H9 (cell line): ENCODE data around the gene PTPRR. TPM values are rescaled to one million over a fixed set of nuclear protein-coding genes. Genes with fewer than 3 reads are reported as not detected.

ENCODE experiments used
- DNase-seq: peaks from one replicate; pipeline ENCODE4 v3.0.0-alpha.2; 2017
- H2AFZ ChIP-seq: one replicate; pipeline ENCODE4 v1.6.1; 2013; ENCODE audit warnings: mild to moderate bottlenecking, low read length, control low read depth, moderate library complexity
- H2AK5ac ChIP-seq: 2 replicates; pipeline ENCODE4 v1.6.1; 2013; ENCODE audit warnings: low read length, control low read depth, mixed read lengths; ENCODE audit not compliant: insufficient read length
- H2BK120ac ChIP-seq: one replicate; pipeline ENCODE4 v1.6.1; 2013; ENCODE audit warnings: low read depth, mild to moderate bottlenecking, low read length, control low read depth, inconsistent platforms; ENCODE audit not compliant: poor library complexity, severe bottlenecking
- H2BK12ac ChIP-seq: 2 replicates; pipeline ENCODE4 v1.6.1; 2013; ENCODE audit warnings: low read length, control low read depth, mixed read lengths, low read depth; ENCODE audit not compliant: insufficient read length
- H2BK15ac ChIP-seq: 2 replicates; pipeline ENCODE4 v1.6.1; 2013; ENCODE audit warnings: low read depth, low read length, control low read depth
- H2BK20ac ChIP-seq: one replicate; pipeline ENCODE4 v1.6.1; 2013; ENCODE audit warnings: low read depth, mild to moderate bottlenecking, low read length, control low read depth, inconsistent platforms; ENCODE audit not compliant: poor library complexity, severe bottlenecking
- H2BK5ac ChIP-seq: 2 replicates; pipeline ENCODE4 v1.6.1; 2013; ENCODE audit warnings: low read length, control low read depth, mixed read lengths; ENCODE audit not compliant: insufficient read length
- H3K14ac ChIP-seq: 2 replicates; pipeline ENCODE4 v1.6.1; 2013; ENCODE audit warnings: low read length, control low read depth; ENCODE audit not compliant: insufficient read depth
- H3K18ac ChIP-seq: 2 replicates; pipeline ENCODE4 v1.6.1; 2013; ENCODE audit warnings: low read depth, mild to moderate bottlenecking, mixed read lengths, low read length, control low read depth; ENCODE audit not compliant: insufficient read length
- H3K23ac ChIP-seq: 2 replicates; pipeline ENCODE4 v1.6.1; 2013; ENCODE audit warnings: low read length, control low read depth, mixed read lengths, low read depth; ENCODE audit not compliant: insufficient read length
- H3K23me2 ChIP-seq: 2 replicates; pipeline ENCODE4 v1.6.1; 2013; ENCODE audit warnings: low read depth, mild to moderate bottlenecking, mixed read lengths, low read length, control low read depth; ENCODE audit not compliant: insufficient read length, poor library complexity, severe bottlenecking
- H3K27ac ChIP-seq: 2 replicates; pipeline ENCODE4 v1.5.1; 2013; ENCODE audit warnings: low read length, control low read depth, mixed read lengths, low read depth; ENCODE audit not compliant: insufficient read length
- H3K27me3 ChIP-seq: 2 replicates; pipeline ENCODE4 v1.6.1; 2013; ENCODE audit warnings: low read length, control low read depth, inconsistent platforms; ENCODE audit not compliant: insufficient read depth
- H3K4ac ChIP-seq: 2 replicates; pipeline ENCODE4 v1.6.1; 2013; ENCODE audit warnings: low read depth, mild to moderate bottlenecking, control low read depth, inconsistent platforms, low read length, moderate library complexity
- H3K4me1 ChIP-seq: 2 replicates; pipeline ENCODE4 v1.6.1; 2013; ENCODE audit warnings: low read length, control low read depth, inconsistent platforms; ENCODE audit not compliant: insufficient read depth
- H3K4me2 ChIP-seq: 2 replicates; pipeline ENCODE4 v1.6.1; 2013; ENCODE audit warnings: low read length, control low read depth, mixed read lengths; ENCODE audit not compliant: insufficient read length, insufficient read depth
- H3K56ac ChIP-seq: 2 replicates; pipeline ENCODE4 v1.6.1; 2013; ENCODE audit warnings: low read depth, mild to moderate bottlenecking, mixed read lengths, low read length, control low read depth; ENCODE audit not compliant: insufficient read length
- H3K79me1 ChIP-seq: 2 replicates; pipeline ENCODE4 v1.6.1; 2013; ENCODE audit warnings: low read depth, mild to moderate bottlenecking, moderate library complexity, low read length, control low read depth, inconsistent platforms; ENCODE audit not compliant: insufficient read depth, poor library complexity, severe bottlenecking
- H3K79me2 ChIP-seq: 2 replicates; pipeline ENCODE4 v1.6.1; 2013; ENCODE audit warnings: low read length, control low read depth, inconsistent platforms; ENCODE audit not compliant: insufficient read depth
- H3K9ac ChIP-seq: 2 replicates; pipeline ENCODE4 v1.6.1; 2013; ENCODE audit warnings: low read length, control low read depth, mixed read lengths; ENCODE audit not compliant: insufficient read length; ENCODE audit errors: extremely low read depth
- H3K9me3 ChIP-seq: one replicate; pipeline ENCODE4 v1.6.1; 2013; ENCODE audit warnings: low read depth, low read length, inconsistent platforms; ENCODE audit not compliant: control insufficient read depth
- H3T11ph ChIP-seq: one replicate; pipeline ENCODE4 v1.6.1; 2013; ENCODE audit warnings: mild to moderate bottlenecking, low read length, control low read depth, inconsistent platforms
- H4K20me1 ChIP-seq: one replicate; pipeline ENCODE4 v1.6.1; 2013; ENCODE audit not compliant: control insufficient read depth, insufficient read length, insufficient read depth
- H4K5ac ChIP-seq: 2 replicates; pipeline ENCODE4 v1.6.1; 2013; ENCODE audit warnings: low read depth, mild to moderate bottlenecking, mixed read lengths, low read length, control low read depth; ENCODE audit not compliant: insufficient read length
- H4K8ac ChIP-seq: replicated peaks from 2 replicates; pipeline ENCODE4 v1.6.1; 2013; ENCODE audit warnings: low read length, control low read depth, mixed read lengths, low read depth; ENCODE audit not compliant: insufficient read length
- H4K91ac ChIP-seq: 2 replicates; pipeline ENCODE4 v1.6.1; 2013; ENCODE audit warnings: low read depth, mild to moderate bottlenecking, moderate library complexity, mixed read lengths, low read length, control low read depth; ENCODE audit not compliant: insufficient read length
- H3K27ac Mint-ChIP-seq, 3 experiments: 2 replicates in 2 of 3; 3 replicates in 1 of 3; pipeline ENCODE4 v1.8.0; 2020 to 2021; ENCODE audit warnings: mixed read lengths in 3 of 3, mild to moderate bottlenecking in 1 of 3, moderate library complexity in 1 of 3
- H3K27me3 Mint-ChIP-seq: 2 replicates; pipeline ENCODE4 v1.8.0; 2021; ENCODE audit warnings: low read depth, mild to moderate bottlenecking, moderate library complexity, mixed read lengths
- H3K36me3 Mint-ChIP-seq, 3 experiments: 2 replicates in 2 of 3; 3 replicates in 1 of 3; pipeline ENCODE4 v1.8.0; 2020 to 2021; ENCODE audit warnings: low read depth in 3 of 3, mixed read lengths in 3 of 3; ENCODE audit not compliant: insufficient read depth in 1 of 3
- H3K4me1 Mint-ChIP-seq, 2 experiments: 2 replicates each; pipeline ENCODE4 v1.8.0; 2020; ENCODE audit warnings: mixed read lengths in 2 of 2
- H3K4me3 Mint-ChIP-seq, 2 experiments: 2 replicates in 1 of 2; 3 replicates in 1 of 2; pipeline ENCODE4 v1.8.0; 2020 to 2021; ENCODE audit warnings: mild to moderate bottlenecking in 2 of 2, mixed read lengths in 2 of 2, moderate library complexity in 1 of 2
- H3K9me3 Mint-ChIP-seq, 2 experiments: 2 replicates in 1 of 2; 3 replicates in 1 of 2; pipeline ENCODE4 v1.8.0; 2020; ENCODE audit warnings: mild to moderate bottlenecking in 2 of 2, mixed read lengths in 2 of 2, moderate library complexity in 1 of 2
- WGBS: extraction: QIAGEN DNeasy Blood & Tissue Kit; methylation state at CpG from one replicate; pipeline ENCODE4 v1.1.7; 2013; ENCODE audit warnings: missing lambda C conversion rate, low lambda C conversion rate, mixed read lengths; ENCODE audit not compliant: insufficient read length; ENCODE audit errors: extremely low coverage; 5-methylcytosine and 5-hydroxymethylcytosine counted together
- total RNA-seq: library from RNA; stranded (reverse); gene quantifications from 2 replicates; pipeline ENCODE4 v1.2.1, GENCODE V29; 2021
- TF ChIP-seq, protein P1 (sequence below): fragments of 200-600 bp; sonication (generic); conservative IDR thresholded peaks from 3 replicates; pipeline ENCODE4 v1.8.0; 2021; ENCODE audit warnings: antibody characterized with exemption, mild to moderate bottlenecking

The PTPRR gene
- total RNA-seq, 1 experiment from 2014 or later: 0.22 TPM

DNA sequence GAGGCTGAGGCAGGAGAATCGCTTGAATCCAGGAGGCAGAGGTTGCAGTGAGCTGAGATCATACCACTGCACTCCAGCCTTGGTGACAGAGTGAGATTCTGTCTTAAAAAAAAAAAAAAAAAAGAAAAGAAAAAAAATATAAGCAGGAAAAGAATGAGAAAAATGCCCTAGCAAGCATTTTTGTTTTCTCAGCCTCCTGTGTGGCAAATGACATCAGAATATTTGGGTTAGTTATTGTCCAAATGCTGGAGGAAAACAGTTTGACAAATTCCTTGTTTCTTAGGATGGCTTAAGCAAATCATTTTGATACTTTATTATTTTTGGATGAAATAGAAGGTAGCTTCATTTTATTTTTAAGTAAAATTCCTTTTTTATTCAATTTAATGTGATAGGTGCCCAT lies 7.5 kb upstream of the PTPRR start:
- no peak overlapping the region for H3K4me3 Mint-ChIP-seq
- Histone ChIP-seq H3K4ac (no peak overlapping the region), H3T11ph (no peak overlapping the region), H2AFZ (no peak overlapping the region), H3K23me2 (no peaks in the 10 kb centered on the region), H3K27me3 (no peaks in the 10 kb centered on the region), H4K91ac (no peak overlapping the region), H2BK5ac (no peak overlapping the region), H2BK20ac (no peak overlapping the region), H3K14ac (no peak overlapping the region), H3K27ac (no peak overlapping the region), H3K4me2 (no peak overlapping the region), H3K79me2 (no peaks in the 10 kb centered on the region), H3K9me3 (no peaks in the 10 kb centered on the region), H3K18ac (no peak overlapping the region), H2BK12ac (no peak overlapping the region), H3K9ac (no peak overlapping the region), H2BK15ac (no peak overlapping the region), H3K56ac (no peak overlapping the region), H3K23ac (no peak overlapping the region), H2AK5ac (no peak overlapping the region), H4K5ac (no peak overlapping the region), H3K79me1 (no peaks in the 10 kb centered on the region), H3K4me1 (no peaks in the 10 kb centered on the region), H4K20me1 (no peaks in the 10 kb centered on the region), H2BK120ac (no peak overlapping the region), H4K8ac (no peak overlapping the region)
- H3K4me1 Mint-ChIP-seq: no peaks in the 10 kb centered on the region
- no peaks in the 10 kb centered on the region for H3K9me3 Mint-ChIP-seq
- H3K36me3 Mint-ChIP-seq: no peaks in the 10 kb centered on the region
- no peak overlapping the region for H3K27ac Mint-ChIP-seq
- no peak for DNase-seq
- no peaks in the 10 kb centered on the region for H3K27me3 Mint-ChIP-seq
- no CpG with 5 or more reads among the region's 1 CpG for WGBS
- TF ChIP-seq, protein P1, sequence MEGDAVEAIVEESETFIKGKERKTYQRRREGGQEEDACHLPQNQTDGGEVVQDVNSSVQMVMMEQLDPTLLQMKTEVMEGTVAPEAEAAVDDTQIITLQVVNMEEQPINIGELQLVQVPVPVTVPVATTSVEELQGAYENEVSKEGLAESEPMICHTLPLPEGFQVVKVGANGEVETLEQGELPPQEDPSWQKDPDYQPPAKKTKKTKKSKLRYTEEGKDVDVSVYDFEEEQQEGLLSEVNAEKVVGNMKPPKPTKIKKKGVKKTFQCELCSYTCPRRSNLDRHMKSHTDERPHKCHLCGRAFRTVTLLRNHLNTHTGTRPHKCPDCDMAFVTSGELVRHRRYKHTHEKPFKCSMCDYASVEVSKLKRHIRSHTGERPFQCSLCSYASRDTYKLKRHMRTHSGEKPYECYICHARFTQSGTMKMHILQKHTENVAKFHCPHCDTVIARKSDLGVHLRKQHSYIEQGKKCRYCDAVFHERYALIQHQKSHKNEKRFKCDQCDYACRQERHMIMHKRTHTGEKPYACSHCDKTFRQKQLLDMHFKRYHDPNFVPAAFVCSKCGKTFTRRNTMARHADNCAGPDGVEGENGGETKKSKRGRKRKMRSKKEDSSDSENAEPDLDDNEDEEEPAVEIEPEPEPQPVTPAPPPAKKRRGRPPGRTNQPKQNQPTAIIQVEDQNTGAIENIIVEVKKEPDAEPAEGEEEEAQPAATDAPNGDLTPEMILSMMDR: no peak
